Left hindlimb (tissue), 1 donor: ENCODE results near the gene STAT3.
"Not testable (repeated sequence)": the region's sequence is repeated elsewhere in the genome, so short reads cannot be mapped to it uniquely, and the experiment has no call there.

Experiments used
- DNase-seq: peaks from one replicate; pipeline ENCODE4 v3.0.0-alpha.2; 2018

The STAT3 gene

DNA sequence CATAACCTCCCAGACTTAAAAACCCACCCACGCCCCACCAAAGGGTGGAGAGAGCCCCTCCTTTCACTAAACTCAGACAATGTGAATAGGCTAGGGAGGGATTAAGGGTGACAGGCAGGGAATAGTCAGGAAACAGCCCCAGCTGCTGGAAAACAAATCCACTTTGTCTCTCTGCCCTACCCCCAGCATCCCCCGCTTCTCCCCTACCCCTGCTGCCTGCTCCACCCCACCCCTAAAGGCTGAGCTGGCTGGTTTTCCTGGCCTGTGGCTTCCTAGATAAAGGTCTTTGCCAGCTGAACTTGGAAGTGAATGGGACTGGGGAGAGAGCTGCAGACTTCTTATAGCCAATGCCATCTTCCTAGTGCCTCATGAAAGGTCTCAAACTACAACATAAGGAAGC lies 19.8 kb upstream of the STAT3 start:
- DNase-seq = peak; percentile 64

DNA sequence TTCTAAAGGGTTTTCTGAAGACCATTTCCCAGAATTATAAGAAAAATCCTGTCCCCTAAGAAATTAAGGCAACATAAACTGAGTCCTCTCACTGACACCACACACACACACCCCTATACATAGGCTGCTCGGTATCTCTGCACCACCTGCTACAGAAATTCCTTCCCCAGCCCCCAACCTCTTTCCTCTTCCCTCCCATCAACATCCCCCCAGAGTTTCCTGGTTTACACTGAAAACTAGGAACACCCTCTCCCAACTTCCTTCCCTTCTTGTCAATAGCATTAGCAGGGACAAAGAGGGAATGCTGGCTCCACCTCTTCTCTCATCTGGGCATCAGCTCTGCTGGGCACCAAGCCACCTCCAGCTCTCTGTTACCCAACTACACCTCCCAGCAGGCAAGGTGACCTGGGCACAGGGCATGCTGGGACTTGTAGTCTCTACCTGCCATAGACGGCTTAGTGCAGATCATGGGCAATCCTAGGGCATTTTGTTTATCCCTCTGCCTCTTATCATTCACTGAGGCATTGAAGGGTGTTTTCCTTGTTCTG lies 19.1 kb upstream of the STAT3 start:
- peak; percentile 79 for DNase-seq

DNA sequence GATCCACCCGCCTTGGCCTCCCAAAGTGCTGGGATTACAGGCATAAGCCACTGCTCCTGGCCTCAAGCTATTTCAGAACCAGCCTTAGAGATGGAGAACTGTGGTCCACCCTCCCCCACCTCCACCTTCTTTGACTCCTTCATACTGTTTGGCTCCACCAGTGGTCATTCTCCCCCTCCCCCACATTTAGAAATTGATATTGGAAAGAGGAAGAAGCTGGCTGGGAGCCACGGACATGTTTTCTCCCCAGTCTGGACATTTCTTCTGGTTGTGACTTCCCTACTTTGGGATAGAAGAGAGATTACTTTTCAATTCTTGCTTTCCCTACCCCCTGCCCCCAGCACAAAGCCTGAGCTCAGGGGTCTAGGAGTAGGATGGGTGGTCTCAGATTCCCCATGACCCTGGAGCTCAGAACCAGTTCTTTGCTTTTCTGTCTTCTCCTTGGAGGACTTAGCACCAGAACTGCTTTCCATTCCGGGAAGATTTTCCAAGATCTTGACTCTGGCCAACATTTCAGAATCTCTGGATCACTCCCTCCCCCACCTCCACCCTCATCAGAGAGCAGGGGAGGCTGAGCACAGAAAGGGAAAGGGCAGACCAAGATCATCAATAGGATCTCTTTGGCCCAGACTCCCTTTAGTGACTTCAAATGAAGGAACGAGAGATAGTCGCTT lies 18.5 kb upstream of the STAT3 start:
- no peak for DNase-seq

DNA sequence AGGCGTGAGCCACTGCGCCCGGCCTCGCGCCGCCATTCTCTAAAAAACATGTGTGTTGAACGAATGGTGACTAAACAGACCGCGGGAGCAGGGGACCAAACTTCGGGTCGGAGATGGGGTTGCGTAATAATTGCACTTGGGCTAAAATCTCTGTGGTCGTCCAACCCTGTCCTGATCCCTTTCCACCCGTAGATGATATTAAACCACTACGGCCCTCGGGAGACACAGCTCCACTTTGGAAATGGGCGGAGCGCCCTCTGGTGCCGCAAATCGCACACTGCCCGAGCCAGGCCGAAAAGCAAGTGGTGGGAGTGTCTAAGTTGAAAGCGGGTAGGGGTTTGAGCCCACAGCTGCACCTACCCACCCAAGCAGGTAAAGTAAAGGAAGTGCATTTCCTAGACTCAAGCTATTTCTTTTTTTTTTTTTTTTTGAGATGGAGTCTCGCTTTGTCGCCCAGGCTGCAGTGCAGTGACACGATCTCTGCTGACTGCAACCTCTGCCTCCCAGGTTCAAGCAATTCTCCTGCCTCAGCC lies 17.8 kb upstream of the STAT3 start:
- peak; percentile 72 for DNase-seq

DNA sequence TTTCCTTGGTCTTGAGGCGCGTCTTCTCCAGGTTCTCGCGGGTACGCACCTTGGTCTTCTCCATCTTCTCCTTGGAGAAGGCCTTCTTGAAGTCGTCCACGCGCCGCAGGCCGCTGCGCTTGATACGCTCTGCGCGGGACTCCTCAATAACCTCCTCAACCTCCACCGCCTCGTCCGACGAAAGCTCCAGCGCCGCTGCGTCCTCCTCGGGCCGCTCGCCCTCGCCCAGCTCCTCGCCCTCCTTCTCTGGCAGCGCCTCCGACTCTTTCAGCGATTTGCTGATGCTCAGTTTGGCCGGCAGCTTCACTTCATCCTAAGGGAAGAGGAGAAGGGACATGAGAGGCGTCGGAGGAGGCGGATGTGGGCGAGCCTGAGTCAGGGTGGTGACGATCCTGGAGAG lies 16.8 kb upstream of the STAT3 start:
- no peak for DNase-seq

DNA sequence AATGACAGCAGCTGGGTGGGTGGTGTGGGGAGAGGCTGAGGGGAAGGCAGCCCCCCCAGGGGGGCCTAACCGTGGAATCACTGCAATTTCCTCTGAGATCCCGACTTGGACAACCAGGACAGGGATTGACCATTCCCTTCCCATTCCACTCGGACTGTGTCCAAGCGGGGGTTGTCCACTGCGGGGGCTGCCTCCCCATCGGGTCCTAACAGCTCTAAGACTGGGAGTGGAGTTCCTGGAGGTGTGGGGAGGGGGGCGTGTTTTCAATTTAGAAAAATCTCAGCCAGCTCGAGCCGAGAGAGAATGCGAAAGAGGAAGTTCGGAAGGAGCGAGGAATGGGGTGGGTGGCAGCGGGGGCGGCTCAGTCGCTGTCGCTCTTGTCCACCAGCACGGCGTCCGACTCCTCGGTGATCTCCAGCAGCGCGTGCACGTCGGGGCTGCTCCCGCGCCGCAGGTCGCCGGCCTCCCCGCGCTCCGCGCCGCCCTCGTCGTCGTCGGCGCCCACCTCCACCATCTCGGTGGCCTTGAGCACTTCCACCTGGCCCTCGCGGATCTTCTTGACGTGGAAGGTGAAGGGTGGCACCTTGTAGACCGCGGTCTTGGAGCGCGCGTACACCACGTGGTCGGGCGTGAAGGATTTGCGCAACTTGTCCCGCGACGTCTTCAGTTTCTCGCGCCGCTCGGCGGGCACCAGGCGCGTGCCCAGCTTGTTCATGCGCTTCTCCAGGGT lies 16.2 kb upstream of the STAT3 start:
- no peak for DNase-seq

DNA sequence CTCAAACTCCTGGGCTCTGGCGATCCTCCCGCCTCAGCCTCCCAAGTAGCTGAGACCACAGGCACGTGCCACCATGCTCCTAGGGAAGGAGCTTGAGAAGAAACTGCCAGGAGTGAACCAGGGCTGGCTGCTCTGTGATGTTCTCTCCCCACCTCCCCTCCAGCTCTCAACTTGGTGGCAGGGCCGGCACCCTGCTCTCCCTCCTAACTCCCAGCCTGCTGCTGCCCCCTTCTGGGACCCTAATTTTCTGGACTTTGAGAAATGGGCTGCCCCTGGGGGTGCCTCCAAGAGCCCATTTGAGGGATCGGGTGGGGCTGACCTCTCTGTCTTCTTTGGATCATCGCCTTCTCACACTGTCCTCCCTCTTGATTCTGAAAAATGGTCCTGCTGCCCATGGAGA lies 14.9 kb upstream of the STAT3 start:
- no peak for DNase-seq

DNA sequence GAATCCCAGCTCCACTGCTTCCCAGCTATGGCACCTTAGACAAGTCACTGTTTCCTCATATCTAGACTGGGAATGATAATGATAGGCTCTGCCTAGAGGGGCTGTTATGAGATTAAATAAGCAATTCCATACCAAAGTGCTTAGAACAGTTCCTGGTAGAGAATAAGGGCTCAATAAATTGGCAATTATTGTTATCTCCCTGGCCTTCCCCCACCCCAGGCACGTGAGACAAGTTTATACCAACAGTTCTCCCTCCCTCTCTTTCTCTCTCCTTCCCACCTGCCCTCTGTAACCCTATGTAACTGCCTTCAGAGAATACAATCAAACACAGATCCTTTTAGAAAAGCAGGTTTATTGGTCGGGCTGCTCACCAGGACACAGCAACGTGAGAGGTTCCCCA lies 13.9 kb upstream of the STAT3 start:
- no peak for DNase-seq

DNA sequence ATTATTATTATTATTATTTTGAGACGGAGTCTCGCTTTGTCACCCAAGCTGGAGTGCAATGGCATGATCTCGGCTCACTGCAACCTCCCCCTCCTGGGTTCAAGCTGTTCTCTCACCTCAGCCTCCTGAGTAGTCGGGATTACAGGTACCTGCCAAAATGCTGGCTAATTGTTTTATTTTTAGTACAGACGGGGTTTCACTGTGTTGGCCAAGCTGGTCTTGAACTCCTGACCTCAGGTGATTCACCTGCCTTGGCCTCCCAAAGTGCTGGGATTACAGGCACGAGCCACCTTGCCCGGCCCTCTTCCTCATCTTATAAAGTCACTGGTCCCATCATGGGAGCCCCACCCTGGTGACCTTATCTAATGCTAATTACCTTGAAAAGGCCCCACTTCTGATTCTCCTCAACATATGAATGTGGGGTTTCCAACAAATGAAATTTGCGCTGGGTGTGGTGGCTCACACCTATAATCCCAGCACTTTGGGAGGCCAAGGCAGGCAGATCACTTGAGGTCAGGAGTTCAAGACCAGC lies 12.7 kb upstream of the STAT3 start:
- DNase-seq = not testable (repeated sequence)

DNA sequence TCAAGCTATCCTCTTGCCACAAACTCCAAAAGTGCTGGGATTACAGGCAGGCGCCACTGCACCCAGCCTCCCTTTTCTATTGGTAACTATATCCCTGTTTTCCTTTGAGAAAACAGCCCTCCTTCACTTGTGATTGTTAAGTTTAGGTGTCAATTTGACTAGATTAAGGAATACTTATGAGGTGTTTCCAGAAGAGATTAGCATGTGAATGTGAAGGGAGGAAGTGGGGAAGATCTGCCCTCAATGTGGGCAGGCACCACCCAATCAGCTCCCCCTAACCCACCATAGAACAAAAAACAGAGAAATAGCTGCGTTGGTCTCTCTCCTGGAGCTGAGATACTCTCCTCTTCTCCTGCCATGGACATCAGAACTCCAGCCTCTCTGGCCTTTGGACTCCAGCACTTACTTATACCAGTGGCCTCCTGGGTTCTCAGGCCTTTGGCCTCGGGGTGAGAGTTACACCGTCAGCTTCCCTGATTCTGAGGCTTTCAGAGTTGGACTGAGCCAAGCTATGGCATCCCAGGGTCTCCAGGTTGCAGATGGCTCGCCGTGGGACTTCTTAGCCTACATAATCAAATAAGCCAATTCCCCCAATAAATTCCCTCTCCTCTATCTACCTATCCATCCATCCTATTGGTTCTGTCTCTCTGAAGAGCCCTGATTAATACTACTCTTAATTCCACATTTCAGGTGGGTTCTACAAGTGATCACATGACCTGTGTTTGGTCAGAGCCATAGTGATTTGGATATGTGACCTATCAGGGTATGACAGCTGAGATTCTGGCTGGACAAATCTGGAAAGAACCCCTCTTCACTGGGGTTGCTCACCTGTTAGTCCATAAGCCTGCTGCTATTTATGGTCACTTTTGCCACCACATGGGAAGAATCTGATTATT lies 12.0 kb upstream of the STAT3 start:
- no peak for DNase-seq

DNA sequence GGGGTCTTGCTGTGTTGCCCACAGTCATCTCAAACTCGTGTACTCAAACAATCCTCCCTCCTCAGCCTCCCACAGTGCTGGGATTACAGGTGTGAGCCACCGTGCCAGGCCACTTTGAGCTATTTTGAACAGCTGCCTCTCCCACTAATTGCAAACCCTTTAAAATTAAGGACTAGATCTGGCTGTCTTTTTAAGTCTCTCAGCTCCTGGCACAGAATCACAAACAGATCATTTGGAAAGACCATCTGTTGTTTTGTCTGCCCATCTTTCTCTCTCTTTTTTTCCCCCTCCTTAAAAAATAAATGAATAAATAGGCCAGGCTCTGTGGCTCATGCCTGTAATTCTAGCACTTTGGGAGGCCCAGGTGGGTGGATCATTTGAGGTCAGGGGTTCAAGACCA lies 10.9 kb upstream of the STAT3 start:
- no peak for DNase-seq

DNA sequence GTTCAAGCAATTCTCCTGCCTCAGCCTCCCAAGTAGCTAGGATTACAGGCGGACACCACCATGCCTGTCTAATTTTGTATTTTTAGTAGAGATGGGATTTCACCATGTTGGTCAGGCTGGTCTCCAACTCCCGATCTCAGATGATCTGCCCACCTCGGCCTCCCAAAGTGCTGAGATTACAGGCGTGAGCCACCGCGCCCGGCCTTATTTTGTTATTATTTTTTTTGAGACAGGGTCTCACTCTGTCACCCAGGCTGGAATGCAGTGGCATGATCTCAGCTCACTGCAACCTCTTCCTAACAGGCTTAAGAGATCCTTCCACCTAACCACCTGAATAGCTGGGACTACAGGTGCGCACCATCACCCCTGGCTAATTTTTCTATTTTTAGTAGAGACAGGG lies 7.4 kb upstream of the STAT3 start:
- not testable (repeated sequence) for DNase-seq

DNA sequence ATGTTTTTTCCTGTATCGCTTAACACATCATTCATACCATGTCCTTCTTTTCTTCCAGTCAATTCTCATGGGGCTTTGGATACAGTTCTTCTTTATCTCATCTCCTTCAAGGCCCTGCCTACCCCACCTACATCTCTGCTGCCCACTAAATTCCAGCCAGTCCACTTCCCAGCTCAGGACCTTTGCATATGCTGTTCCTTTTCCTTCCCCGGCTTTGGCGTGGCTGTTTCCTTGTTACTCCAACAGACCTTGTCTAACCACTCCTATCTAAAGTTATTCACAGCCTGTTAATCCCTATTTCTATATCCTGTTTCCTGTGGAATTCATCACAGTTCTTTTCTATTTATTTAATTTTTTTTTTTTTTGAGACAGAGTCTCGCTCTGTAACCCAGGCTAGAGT lies 6.6 kb upstream of the STAT3 start:
- no peak for DNase-seq

DNA sequence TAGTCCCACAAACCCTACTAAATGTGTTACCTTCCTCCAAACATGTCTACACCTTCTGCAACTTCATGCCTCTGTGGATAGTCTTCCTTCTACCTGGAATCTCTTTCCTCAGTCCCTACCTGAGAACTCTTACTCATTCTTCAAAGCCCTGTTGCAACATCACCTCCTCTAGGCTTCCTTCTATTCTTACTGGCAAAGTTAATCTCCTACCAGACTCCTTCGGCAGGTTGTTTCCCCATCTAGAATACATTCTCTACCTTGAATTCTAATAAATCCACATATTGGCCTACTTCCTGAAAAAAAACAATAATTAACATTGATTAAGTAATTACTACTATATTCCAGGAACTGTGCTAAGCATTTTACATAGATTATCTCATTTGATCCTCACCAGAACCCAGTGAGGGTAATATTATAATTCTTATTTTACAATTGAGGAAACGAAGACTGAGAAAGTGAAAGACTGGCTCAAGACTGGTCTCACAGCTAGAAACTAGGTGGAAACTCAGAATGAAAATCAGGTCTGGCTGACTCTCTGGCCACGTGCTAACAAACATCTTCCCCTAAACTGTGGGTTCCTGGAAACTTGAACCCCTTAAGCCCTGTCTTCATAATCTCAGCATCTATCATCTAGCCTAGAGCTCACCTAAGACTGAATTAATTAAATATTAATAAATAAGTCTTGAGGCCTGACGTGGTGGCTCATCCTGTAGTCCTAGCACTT lies 4.6 kb upstream of the STAT3 start:
- no peak for DNase-seq

DNA sequence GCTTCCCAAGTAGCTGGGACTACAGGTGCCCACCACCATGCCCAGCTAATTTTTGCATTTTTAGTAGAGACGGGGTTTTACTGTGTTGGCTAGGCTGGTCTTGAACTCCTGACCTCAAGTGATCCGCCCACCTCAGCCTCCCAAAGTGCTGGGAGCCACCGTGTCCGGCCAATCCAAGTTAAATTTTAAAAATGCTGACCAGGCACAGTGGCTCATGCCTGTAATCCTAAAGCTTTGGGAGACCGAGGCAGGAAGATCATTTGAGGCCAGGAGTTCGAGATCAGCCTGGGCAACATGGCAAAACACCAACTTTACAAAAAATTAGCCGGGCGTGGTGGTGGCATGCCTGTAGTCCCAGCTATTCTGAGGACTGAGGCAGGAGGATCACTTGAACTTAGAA lies 3.2 kb upstream of the STAT3 start:
- not testable (repeated sequence) for DNase-seq

DNA sequence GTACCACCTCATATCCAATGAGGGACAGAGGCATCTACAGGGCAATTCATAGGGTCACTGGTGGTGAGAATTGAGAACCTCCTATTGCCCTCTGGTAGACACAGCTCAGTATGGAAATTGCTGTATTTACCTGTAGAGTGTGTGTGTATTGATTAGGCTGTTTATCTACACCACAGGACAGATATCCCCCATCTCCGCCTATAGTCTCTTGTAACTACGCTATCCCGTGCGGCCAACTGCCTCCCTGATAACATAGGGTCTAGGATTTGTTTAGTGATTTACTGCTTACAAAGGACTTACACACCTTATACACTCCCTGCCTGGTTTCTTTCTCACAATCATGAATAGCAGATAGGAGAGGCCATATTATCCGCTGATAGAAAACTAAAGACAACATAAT lies 1.7 kb upstream of the STAT3 start:
- no peak for DNase-seq

DNA sequence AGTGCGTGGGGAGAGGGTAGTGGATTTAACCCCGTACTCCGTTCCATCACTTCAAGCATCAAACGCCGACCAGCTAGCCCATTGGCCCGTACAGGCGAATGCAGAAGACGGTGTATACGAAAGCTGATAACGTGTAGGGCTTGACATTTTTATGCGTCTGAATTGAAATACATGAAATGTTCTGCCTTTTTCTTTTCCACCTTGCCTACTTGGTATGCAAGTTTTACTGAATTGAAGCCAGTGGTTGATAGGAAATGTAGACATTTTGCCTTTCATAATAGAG lies 834 bp upstream of the STAT3 start:
- DNase-seq = no peak

DNA sequence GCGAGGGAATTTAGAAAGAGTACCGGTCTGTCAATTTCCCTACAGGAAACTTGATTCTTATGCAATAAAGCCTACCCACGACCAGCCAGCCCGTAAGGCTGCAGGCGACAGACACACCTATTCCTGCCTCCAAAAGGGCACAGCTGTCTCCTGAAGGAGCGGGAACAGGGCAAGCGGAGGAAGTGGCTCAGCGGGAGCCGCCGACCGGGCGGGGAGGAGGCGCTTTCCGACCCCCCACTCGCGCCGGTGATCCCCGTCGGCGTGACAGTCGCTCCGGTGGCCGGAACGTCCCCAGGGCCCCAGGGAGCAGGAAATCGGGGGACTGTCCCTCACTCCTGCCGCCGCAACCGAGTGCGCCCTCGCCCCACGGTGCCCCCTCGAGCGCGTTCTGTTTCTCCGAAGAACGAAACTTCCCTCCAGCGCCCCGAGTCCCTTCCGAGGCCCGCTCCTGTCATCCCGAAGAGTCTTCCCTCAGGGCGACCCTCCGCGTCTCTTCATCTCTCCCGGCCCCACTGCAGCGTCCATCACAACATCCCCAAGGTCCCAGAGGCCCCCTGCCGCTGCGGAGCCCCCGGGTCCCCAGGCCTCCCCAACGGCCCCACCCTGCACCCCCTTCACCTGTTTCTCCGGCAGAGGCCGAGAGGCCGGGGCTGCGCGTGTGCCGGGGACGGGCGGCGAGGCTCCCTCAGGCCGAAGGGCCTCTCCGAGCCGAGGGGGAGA lies 421 bp downstream of the STAT3 start:
- no peak for DNase-seq

DNA sequence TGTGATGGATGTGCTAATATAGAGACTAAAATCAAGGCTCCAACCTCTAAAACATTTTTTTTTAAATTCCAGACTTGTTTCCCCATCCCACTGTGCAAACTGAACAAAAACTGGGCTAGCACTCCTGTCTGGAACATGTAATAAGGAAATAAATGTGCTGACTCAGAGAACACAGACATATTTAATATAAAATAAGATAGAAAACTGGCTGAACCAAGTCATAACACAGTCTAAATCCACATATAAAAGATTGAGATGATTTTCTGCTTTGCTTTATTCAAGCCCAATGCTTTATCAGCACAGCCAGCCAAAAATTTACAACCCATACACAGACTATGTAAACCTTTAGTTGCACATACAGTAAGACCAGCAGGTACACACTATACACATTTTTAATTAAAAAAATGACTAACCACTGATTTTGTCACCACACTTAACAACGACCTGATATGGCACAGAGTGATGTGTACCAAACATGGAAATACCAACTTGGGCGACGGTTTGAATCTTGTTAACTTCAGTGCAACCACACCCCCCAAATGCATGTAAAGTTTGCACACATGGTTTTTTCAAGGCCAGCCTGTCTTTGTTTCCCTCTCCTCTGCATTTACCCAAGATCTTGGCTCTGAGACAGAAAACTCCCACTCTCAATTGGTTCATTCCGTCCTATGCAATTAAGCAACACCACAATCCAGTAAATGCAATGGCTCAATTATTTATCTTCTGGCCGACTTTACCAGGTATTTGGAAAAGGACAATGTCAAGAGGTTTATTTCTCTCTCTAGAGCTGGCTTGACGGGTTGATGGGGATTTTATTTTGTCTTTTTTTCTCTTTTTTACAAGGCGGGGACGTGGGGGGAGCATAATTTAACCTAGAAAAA lies 1.2 kb downstream of the STAT3 start:
- no peak for DNase-seq

DNA sequence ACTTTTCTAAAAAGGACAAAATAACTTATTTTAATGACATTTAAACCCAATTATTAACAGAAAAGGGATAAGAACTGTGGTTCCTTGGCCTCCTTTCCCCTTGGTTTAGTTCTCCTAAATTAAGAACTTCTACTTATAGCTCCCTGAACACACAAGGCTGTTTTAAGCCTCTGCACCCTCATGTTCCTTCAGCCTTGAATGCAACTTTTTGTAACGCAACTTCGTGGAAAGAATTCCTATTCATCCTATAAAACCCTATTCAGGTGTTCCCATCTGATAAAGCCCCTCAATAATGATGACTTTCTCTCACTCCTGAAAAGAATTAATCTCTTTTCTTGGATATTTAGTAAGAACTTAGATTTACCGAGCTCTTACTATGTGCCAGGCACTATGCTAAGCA lies 6.3 kb downstream of the STAT3 start:
- no peak for DNase-seq

DNA sequence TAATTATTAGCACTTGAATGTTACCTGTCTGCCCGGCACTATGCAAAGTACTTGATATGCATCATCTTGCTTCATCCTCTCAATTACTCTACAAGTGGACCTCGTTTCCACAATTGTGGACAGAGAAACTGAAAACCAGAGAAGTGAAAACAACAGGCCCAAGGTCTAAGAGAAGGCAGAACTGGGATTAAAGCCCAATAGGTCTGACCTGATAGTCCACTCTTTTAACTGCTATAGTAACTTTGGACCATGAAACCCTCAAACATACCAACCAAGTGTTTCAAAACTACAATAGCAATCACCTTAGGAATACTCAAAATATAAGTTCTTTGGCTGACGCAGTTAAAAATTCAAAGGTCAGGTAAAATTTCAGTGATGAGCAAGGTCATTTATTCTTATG lies 7.3 kb downstream of the STAT3 start:
- no peak for DNase-seq
